GM18499 (cell line): ENCODE measurements around the gene KANSL3.
"Not testable (repeated sequence)": the region's sequence is repeated elsewhere in the genome, so short reads cannot be mapped to it uniquely, and the experiment has no call there.

Source experiments
- ATAC-seq: cut with Tn5 transposase; IDR thresholded peaks from one replicate; pipeline ENCODE4 v1.9.1; 2021; ENCODE audit warnings: moderate number of reproducible peaks; ENCODE audit not compliant: insufficient read depth, unreplicated experiment

Gene KANSL3

GRCh38 chr2:96568094-96568493, 70.0 kb downstream of the KANSL3 start:
- ATAC-seq = no peak

GRCh38 chr2:96565111-96565510, 73.0 kb downstream of the KANSL3 start:
- ATAC-seq = no peak

- no peak for ATAC-seq
Observed at GRCh38 chr2:96564563-96564962, 73.5 kb downstream of the KANSL3 start.

GRCh38 chr2:96564026-96564425, 74.1 kb downstream of the KANSL3 start:
- ATAC-seq = no peak

GRCh38 chr2:96558485-96558884, 79.6 kb downstream of the KANSL3 start:
- ATAC-seq = no peak

GRCh38 chr2:96558061-96558460, 80.1 kb downstream of the KANSL3 start:
- no peak for ATAC-seq

GRCh38 chr2:96557421-96557820, 80.7 kb downstream of the KANSL3 start:
- not testable (repeated sequence) for ATAC-seq

- no peak for ATAC-seq
Observed at GRCh38 chr2:96556441-96557330, 81.4 kb downstream of the KANSL3 start.

- no peak for ATAC-seq
Observed at GRCh38 chr2:96555146-96555610, 82.9 kb downstream of the KANSL3 start.

- ATAC-seq = no peak
Observed at GRCh38 chr2:96554293-96555145, 83.6 kb downstream of the KANSL3 start.

GRCh38 chr2:96553957-96554292, 84.2 kb downstream of the KANSL3 start:
- not testable (repeated sequence) for ATAC-seq

- no peak for ATAC-seq
Observed at GRCh38 chr2:96553176-96553956, 84.7 kb downstream of the KANSL3 start.

- no peak for ATAC-seq
Observed at GRCh38 chr2:96552315-96553175, 85.6 kb downstream of the KANSL3 start.

GRCh38 chr2:96551605-96552314, 86.4 kb downstream of the KANSL3 start:
- no peak for ATAC-seq

- no peak for ATAC-seq
Observed at GRCh38 chr2:96550787-96551604, 87.1 kb downstream of the KANSL3 start.

GRCh38 chr2:96549967-96550786, 87.9 kb downstream of the KANSL3 start:
- no peak for ATAC-seq

- no peak for ATAC-seq
Observed at GRCh38 chr2:96549466-96549785, 88.7 kb downstream of the KANSL3 start.
